WTC11 (cell line): Measurements from ENCODE around the gene OSBPL5. TPM values are rescaled to one million over a fixed set of nuclear protein-coding genes. Genes with fewer than 3 reads are reported as not detected.

Experiments used
- ATAC-seq: fragments of 200-7000 bp; cut with Tn5 transposase; 2 replicates; pipeline ENCODE4 v1.10.0; 2021; ENCODE audit warnings: mild to moderate bottlenecking, moderate library complexity
- CTCF ChIA-PET: fragments of 300-600 bp; sonication (Branson Sonifier 250); formaldehyde crosslinking; loops from one replicate; lab custom pipeline; 2021; ENCODE audit warnings: antibody characterized with exemption; lab: Charles Lee
- POLR2A ChIA-PET: fragments of 350-600 bp; sonication (Branson Sonifier 250); formaldehyde crosslinking; loops from one replicate; lab custom pipeline; 2021; ENCODE audit warnings: antibody characterized with exemption; lab: Charles Lee
- DNase-seq: peaks from one replicate; pipeline ENCODE4 v3.0.0; 2021; ENCODE audit warnings: low spot score
- H3K27ac Mint-ChIP-seq: 2 replicates; pipeline ENCODE4 v1.8.0; 2021; ENCODE audit warnings: mixed read lengths
- H3K27me3 Mint-ChIP-seq: 2 replicates; pipeline ENCODE4 v1.8.0; 2021; ENCODE audit warnings: low read depth, mild to moderate bottlenecking, moderate library complexity, mixed read lengths
- H3K36me3 Mint-ChIP-seq: 2 replicates; pipeline ENCODE4 v1.8.0; 2021; ENCODE audit warnings: mixed read lengths
- H3K4me1 Mint-ChIP-seq: 2 replicates; pipeline ENCODE4 v1.8.0; 2022; ENCODE audit warnings: mixed read lengths
- H3K4me3 Mint-ChIP-seq: 2 replicates; pipeline ENCODE4 v1.8.0; 2021; ENCODE audit warnings: mild to moderate bottlenecking, moderate library complexity, mixed read lengths
- H3K9me3 Mint-ChIP-seq: 2 replicates; pipeline ENCODE4 v1.8.0; 2021; ENCODE audit warnings: mixed read lengths
- CBFB ChIP-seq: sonication (generic); formaldehyde crosslinking; IDR thresholded peaks from 2 replicates; pipeline ENCODE4 v1.8.1; 2022; ENCODE audit warnings: mild to moderate bottlenecking, low read depth, missing genetic modification reagents
- ESRRA ChIP-seq: sonication (generic); formaldehyde crosslinking; IDR thresholded peaks from 2 replicates; pipeline ENCODE4 v1.8.1; 2022; ENCODE audit warnings: mild to moderate bottlenecking, missing genetic modification reagents, borderline replicate concordance
- FOXP1 ChIP-seq: sonication (generic); formaldehyde crosslinking; IDR thresholded peaks from 2 replicates; pipeline ENCODE4 v1.8.0; 2022; ENCODE audit warnings: missing genetic modification reagents, mild to moderate bottlenecking, moderate library complexity, borderline replicate concordance
- GABPB1 ChIP-seq: sonication (generic); formaldehyde crosslinking; IDR thresholded peaks from 2 replicates; pipeline ENCODE4 v1.8.1; 2023; ENCODE audit warnings: mild to moderate bottlenecking, missing genetic modification reagents
- JUN ChIP-seq: sonication (generic); formaldehyde crosslinking; IDR thresholded peaks from 2 replicates; pipeline ENCODE4 v1.8.0; 2023; ENCODE audit warnings: mild to moderate bottlenecking, missing genetic modification reagents
- MXD4 ChIP-seq: fragments of 250-450 bp; sonication (Bioruptor Pico); IDR thresholded peaks from 2 replicates; pipeline ENCODE4 v1.8.0; 2021; ENCODE audit warnings: mild to moderate bottlenecking, moderate library complexity, borderline replicate concordance
- NFATC4 ChIP-seq: fragments of 250-450 bp; sonication (Bioruptor Pico); IDR thresholded peaks from 2 replicates; pipeline ENCODE4 v1.9.0; 2021; ENCODE audit warnings: mild to moderate bottlenecking
- SMAD4 ChIP-seq: sonication (generic); formaldehyde crosslinking; IDR thresholded peaks from 2 replicates; pipeline ENCODE4 v1.8.0; 2022; ENCODE audit warnings: mild to moderate bottlenecking, missing genetic modification reagents
- ZNF121 ChIP-seq: sonication (generic); formaldehyde crosslinking; IDR thresholded peaks from 2 replicates; pipeline ENCODE4 v1.8.0; 2023; ENCODE audit warnings: missing genetic modification reagents
- ZNF138 ChIP-seq: sonication (generic); formaldehyde crosslinking; conservative IDR thresholded peaks from 2 replicates; pipeline ENCODE4 v1.8.1; 2022; ENCODE audit warnings: mild to moderate bottlenecking, moderate library complexity, missing genetic modification reagents
- ZNF317 ChIP-seq: sonication (generic); formaldehyde crosslinking; IDR thresholded peaks from 2 replicates; pipeline ENCODE4 v1.8.1; 2023; ENCODE audit warnings: low read depth, mild to moderate bottlenecking, moderate library complexity, missing genetic modification reagents, borderline replicate concordance
- ZNF416 ChIP-seq: fragments of 250-450 bp; sonication (Bioruptor Pico); IDR thresholded peaks from 2 replicates; pipeline ENCODE4 v1.9.0; 2021; ENCODE audit warnings: mild to moderate bottlenecking, inconsistent platforms
- ZNF671 ChIP-seq: fragments of 250-450 bp; sonication (Bioruptor Pico); IDR thresholded peaks from 2 replicates; pipeline ENCODE4 v1.8.0; 2021; ENCODE audit warnings: mild to moderate bottlenecking
- total RNA-seq: library from RNA; stranded (reverse); gene quantifications from 3 replicates; pipeline ENCODE4 v1.2.3, GENCODE V29; 2021
- TF ChIP-seq, protein P1 (sequence below): fragments of 250-450 bp; sonication (Bioruptor Pico); IDR thresholded peaks from 2 replicates; pipeline ENCODE4 v2.1.2; 2022; ENCODE audit warnings: mild to moderate bottlenecking, moderate library complexity
- TF ChIP-seq, protein P2 (sequence below): sonication (generic); formaldehyde crosslinking; IDR thresholded peaks from 2 replicates; pipeline ENCODE4 v1.8.1; 2022; ENCODE audit warnings: mild to moderate bottlenecking, missing genetic modification reagents, moderate library complexity, borderline replicate concordance
- TF ChIP-seq, protein P3 (sequence below): sonication (generic); formaldehyde crosslinking; IDR thresholded peaks from 2 replicates; pipeline ENCODE4 v1.8.1; 2023; ENCODE audit warnings: mild to moderate bottlenecking, missing genetic modification reagents
- TF ChIP-seq, protein P4 (sequence below): fragments of 250-450 bp; sonication (Bioruptor Pico); IDR thresholded peaks from 2 replicates; pipeline ENCODE4 v1.9.0; 2021; ENCODE audit warnings: mild to moderate bottlenecking
- TF ChIP-seq, protein P5 (sequence below): sonication (generic); formaldehyde crosslinking; IDR thresholded peaks from 2 replicates; pipeline ENCODE4 v1.8.0; 2023; ENCODE audit warnings: mild to moderate bottlenecking, missing genetic modification reagents
- TF ChIP-seq, protein P6 (sequence below): sonication (generic); formaldehyde crosslinking; IDR thresholded peaks from 2 replicates; pipeline ENCODE4 v1.8.1; 2023; ENCODE audit warnings: mild to moderate bottlenecking, moderate library complexity, missing genetic modification reagents
- TF ChIP-seq, protein P7 (sequence below): sonication (generic); formaldehyde crosslinking; IDR thresholded peaks from 2 replicates; pipeline ENCODE4 v1.8.0; 2022; ENCODE audit warnings: mild to moderate bottlenecking, missing genetic modification reagents
- TF ChIP-seq, protein P8 (sequence below): sonication (generic); formaldehyde crosslinking; IDR thresholded peaks from 2 replicates; pipeline ENCODE4 v1.8.1; 2023; ENCODE audit warnings: mild to moderate bottlenecking, missing genetic modification reagents, borderline replicate concordance

OSBPL5 gene
- total RNA-seq, 1 experiment from 2014 or later, result 17.7 TPM

DNA sequence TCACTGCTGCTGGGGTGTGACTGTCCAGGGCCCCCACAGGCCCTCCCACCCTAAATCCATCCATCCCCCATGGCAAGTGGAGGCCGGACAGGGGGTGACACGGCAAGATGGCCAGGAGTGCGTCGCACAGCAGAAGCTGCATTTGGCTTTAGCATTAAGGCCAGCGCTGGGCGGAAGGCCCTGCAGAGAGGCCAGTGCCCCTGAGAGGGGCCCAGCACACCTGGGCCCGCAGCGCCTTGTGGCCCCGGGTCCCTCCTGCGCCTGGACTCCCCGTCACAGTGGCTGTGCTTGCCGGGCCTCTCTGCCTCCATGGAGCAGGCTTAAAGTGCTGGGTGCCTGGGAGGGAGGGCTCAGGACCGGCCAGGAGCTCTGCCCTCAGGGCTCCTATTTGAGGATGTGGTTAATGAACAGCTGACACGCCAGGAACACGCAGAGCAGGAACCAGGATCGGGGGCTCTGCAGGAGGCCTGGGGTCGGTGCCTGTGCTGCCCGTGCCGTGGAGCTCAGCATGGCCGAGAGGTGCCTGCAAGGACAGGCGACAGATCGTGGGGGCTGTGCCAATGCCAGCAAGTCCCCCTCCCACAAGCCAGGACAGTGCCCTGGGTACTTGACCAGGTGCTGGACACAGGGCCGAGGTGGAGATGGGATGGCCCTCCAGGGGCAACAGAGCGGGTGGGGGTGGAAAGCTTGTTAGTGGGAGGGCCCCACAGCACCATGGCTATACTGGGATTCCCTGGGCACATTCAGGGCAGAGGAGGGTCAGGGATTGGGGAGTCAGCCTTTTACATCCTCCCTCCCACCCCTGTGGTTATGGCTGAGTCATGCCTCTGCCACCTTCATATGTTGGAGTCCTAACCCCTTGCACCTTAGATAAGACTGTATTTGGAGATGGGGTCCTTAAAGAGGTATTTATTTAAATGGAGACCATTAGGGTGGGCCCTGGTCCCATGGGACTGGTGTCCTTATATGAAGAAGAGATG is 77.0 kb downstream of the OSBPL5 start (continued):
- TF ChIP-seq, protein P1, sequence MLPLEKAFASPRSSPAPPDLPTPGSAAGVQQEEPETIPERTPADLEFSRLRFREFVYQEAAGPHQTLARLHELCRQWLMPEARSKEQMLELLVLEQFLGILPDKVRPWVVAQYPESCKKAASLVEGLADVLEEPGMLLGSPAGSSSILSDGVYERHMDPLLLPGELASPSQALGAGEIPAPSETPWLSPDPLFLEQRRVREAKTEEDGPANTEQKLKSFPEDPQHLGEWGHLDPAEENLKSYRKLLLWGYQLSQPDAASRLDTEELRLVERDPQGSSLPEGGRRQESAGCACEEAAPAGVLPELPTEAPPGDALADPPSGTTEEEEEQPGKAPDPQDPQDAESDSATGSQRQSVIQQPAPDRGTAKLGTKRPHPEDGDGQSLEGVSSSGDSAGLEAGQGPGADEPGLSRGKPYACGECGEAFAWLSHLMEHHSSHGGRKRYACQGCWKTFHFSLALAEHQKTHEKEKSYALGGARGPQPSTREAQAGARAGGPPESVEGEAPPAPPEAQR (CRISPR knock-in tag), result no peak
- no peak for TF ChIP-seq SMAD4 (CRISPR knock-in tag)

DNA sequence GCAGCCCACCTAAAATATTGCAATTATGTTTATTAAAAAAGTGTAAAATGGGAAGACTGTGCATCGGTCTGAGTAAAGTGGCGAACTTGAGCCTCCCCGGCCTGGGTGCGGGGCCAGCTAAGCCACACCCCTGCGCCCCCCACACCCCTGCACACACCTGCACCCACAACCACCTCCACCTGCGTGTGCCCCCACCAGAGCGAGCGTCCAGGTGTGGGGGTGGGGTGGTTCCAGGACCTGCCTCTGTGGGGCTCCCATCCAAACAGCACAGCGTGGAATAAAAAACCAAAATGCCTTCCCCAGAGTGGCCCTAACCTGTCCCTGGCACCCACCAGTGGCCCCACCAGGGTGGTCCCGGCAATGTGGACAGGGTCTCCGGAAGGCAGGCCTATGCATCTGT is 77.7 kb downstream of the OSBPL5 start:
- H3K4me1 Mint-ChIP-seq, result peaks cover 4% of the 10 kb centered on the region
- peaks cover 6% of the 10 kb centered on the region; the same call in 1 of the 2 replicates for H3K27me3 Mint-ChIP-seq
- CTCF ChIA-PET, result no interaction called here
- H3K36me3 Mint-ChIP-seq, result no peaks in the 10 kb centered on the region
- ATAC-seq (no peak), DNase-seq (no peak)
- no peak overlapping the region for H3K4me3 Mint-ChIP-seq
- TF ChIP-seq, protein P2, sequence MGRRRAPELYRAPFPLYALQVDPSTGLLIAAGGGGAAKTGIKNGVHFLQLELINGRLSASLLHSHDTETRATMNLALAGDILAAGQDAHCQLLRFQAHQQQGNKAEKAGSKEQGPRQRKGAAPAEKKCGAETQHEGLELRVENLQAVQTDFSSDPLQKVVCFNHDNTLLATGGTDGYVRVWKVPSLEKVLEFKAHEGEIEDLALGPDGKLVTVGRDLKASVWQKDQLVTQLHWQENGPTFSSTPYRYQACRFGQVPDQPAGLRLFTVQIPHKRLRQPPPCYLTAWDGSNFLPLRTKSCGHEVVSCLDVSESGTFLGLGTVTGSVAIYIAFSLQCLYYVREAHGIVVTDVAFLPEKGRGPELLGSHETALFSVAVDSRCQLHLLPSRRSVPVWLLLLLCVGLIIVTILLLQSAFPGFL, result no peak
- TF ChIP-seq, protein P3, sequence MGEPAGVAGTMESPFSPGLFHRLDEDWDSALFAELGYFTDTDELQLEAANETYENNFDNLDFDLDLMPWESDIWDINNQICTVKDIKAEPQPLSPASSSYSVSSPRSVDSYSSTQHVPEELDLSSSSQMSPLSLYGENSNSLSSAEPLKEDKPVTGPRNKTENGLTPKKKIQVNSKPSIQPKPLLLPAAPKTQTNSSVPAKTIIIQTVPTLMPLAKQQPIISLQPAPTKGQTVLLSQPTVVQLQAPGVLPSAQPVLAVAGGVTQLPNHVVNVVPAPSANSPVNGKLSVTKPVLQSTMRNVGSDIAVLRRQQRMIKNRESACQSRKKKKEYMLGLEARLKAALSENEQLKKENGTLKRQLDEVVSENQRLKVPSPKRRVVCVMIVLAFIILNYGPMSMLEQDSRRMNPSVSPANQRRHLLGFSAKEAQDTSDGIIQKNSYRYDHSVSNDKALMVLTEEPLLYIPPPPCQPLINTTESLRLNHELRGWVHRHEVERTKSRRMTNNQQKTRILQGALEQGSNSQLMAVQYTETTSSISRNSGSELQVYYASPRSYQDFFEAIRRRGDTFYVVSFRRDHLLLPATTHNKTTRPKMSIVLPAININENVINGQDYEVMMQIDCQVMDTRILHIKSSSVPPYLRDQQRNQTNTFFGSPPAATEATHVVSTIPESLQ (CRISPR knock-in tag), result no peak
- TF ChIP-seq, protein P4, sequence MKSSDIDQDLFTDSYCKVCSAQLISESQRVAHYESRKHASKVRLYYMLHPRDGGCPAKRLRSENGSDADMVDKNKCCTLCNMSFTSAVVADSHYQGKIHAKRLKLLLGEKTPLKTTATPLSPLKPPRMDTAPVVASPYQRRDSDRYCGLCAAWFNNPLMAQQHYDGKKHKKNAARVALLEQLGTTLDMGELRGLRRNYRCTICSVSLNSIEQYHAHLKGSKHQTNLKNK (CRISPR knock-in tag), result no peak
- TF ChIP-seq, protein P5, sequence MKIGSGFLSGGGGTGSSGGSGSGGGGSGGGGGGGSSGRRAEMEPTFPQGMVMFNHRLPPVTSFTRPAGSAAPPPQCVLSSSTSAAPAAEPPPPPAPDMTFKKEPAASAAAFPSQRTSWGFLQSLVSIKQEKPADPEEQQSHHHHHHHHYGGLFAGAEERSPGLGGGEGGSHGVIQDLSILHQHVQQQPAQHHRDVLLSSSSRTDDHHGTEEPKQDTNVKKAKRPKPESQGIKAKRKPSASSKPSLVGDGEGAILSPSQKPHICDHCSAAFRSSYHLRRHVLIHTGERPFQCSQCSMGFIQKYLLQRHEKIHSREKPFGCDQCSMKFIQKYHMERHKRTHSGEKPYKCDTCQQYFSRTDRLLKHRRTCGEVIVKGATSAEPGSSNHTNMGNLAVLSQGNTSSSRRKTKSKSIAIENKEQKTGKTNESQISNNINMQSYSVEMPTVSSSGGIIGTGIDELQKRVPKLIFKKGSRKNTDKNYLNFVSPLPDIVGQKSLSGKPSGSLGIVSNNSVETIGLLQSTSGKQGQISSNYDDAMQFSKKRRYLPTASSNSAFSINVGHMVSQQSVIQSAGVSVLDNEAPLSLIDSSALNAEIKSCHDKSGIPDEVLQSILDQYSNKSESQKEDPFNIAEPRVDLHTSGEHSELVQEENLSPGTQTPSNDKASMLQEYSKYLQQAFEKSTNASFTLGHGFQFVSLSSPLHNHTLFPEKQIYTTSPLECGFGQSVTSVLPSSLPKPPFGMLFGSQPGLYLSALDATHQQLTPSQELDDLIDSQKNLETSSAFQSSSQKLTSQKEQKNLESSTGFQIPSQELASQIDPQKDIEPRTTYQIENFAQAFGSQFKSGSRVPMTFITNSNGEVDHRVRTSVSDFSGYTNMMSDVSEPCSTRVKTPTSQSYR (CRISPR knock-in tag), result no peak
- TF ChIP-seq, protein P6, sequence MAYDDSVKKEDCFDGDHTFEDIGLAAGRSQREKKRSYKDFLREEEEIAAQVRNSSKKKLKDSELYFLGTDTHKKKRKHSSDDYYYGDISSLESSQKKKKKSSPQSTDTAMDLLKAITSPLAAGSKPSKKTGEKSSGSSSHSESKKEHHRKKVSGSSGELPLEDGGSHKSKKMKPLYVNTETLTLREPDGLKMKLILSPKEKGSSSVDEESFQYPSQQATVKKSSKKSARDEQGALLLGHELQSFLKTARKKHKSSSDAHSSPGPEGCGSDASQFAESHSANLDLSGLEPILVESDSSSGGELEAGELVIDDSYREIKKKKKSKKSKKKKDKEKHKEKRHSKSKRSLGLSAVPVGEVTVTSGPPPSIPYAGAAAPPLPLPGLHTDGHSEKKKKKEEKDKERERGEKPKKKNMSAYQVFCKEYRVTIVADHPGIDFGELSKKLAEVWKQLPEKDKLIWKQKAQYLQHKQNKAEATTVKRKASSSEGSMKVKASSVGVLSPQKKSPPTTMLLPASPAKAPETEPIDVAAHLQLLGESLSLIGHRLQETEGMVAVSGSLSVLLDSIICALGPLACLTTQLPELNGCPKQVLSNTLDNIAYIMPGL (CRISPR knock-in tag), result no peak
- TF ChIP-seq ZNF416 (no peak), ZNF317 (CRISPR knock-in tag) (no peak), ZNF671 (CRISPR knock-in tag) (no peak), ZNF121 (CRISPR knock-in tag) (no peak), NFATC4 (no peak), JUN (CRISPR knock-in tag) (no peak), GABPB1 (CRISPR knock-in tag) (no peak), FOXP1 (no peak), MXD4 (CRISPR knock-in tag) (no peak), CBFB (CRISPR knock-in tag) (no peak), ZNF138 (CRISPR knock-in tag) (no peak), ESRRA (CRISPR knock-in tag) (no peak)
- TF ChIP-seq, protein P7, sequence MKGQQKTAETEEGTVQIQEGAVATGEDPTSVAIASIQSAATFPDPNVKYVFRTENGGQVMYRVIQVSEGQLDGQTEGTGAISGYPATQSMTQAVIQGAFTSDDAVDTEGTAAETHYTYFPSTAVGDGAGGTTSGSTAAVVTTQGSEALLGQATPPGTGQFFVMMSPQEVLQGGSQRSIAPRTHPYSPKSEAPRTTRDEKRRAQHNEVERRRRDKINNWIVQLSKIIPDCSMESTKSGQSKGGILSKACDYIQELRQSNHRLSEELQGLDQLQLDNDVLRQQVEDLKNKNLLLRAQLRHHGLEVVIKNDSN (CRISPR knock-in tag), result no peak
- TF ChIP-seq, protein P8, sequence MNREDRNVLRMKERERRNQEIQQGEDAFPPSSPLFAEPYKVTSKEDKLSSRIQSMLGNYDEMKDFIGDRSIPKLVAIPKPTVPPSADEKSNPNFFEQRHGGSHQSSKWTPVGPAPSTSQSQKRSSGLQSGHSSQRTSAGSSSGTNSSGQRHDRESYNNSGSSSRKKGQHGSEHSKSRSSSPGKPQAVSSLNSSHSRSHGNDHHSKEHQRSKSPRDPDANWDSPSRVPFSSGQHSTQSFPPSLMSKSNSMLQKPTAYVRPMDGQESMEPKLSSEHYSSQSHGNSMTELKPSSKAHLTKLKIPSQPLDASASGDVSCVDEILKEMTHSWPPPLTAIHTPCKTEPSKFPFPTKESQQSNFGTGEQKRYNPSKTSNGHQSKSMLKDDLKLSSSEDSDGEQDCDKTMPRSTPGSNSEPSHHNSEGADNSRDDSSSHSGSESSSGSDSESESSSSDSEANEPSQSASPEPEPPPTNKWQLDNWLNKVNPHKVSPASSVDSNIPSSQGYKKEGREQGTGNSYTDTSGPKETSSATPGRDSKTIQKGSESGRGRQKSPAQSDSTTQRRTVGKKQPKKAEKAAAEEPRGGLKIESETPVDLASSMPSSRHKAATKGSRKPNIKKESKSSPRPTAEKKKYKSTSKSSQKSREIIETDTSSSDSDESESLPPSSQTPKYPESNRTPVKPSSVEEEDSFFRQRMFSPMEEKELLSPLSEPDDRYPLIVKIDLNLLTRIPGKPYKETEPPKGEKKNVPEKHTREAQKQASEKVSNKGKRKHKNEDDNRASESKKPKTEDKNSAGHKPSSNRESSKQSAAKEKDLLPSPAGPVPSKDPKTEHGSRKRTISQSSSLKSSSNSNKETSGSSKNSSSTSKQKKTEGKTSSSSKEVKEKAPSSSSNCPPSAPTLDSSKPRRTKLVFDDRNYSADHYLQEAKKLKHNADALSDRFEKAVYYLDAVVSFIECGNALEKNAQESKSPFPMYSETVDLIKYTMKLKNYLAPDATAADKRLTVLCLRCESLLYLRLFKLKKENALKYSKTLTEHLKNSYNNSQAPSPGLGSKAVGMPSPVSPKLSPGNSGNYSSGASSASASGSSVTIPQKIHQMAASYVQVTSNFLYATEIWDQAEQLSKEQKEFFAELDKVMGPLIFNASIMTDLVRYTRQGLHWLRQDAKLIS (CRISPR knock-in tag), result no peak
- POLR2A ChIA-PET, result no interaction called here
- H3K27ac Mint-ChIP-seq, result no peak overlapping the region
- H3K9me3 Mint-ChIP-seq, result no peaks in the 10 kb centered on the region
